ENCODE measurements around the gene HOGA1.

DNA sequence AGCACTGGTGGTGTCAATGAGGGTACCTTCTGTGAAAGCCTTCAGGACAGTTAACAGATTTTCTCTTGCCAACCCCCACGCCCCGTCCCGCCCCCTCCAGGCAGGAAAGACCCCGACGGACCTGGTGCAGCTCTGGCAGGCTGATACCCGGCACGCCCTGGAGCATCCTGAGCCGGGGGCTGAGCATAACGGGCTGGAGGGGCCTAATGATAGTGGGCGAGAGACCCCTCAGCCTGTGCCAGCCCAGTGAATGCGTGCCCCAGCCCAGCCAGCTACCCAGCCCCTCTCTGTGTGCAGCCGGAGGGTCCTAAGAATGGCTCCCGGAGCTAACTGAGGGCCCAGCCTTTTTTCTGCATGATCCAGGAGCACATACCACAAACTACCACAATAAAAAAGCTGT, 713 bp upstream of the HOGA1 start:
- TF ChIP-seq POLR2AphosphoS5 (IDR thresholded peaks at IDR 0.05; ENCODE audit: low read depth) (no peak), STAT1 (IDR thresholded peaks at IDR 0.05; ENCODE audit: unreplicated experiment) (no peak)
- TF ChIP-seq, protein P1, sequence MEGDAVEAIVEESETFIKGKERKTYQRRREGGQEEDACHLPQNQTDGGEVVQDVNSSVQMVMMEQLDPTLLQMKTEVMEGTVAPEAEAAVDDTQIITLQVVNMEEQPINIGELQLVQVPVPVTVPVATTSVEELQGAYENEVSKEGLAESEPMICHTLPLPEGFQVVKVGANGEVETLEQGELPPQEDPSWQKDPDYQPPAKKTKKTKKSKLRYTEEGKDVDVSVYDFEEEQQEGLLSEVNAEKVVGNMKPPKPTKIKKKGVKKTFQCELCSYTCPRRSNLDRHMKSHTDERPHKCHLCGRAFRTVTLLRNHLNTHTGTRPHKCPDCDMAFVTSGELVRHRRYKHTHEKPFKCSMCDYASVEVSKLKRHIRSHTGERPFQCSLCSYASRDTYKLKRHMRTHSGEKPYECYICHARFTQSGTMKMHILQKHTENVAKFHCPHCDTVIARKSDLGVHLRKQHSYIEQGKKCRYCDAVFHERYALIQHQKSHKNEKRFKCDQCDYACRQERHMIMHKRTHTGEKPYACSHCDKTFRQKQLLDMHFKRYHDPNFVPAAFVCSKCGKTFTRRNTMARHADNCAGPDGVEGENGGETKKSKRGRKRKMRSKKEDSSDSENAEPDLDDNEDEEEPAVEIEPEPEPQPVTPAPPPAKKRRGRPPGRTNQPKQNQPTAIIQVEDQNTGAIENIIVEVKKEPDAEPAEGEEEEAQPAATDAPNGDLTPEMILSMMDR (conservative IDR thresholded peaks at IDR 0.05; ENCODE audit: low read depth in 2 of 2): no peak

All from GM23338 (cell line).